Stimulated activated CD4-positive, alpha-beta T cell treated with anti-CD3 and anti-CD28 coated beads, Interleukin-1b, Interleukin-23, amount 100 ng/mL, for 48 hours (primary cell): ENCODE data around the gene SH2D1B.

ENCODE experiments used
- DNase-seq: peaks from one replicate; pipeline ENCODE4 v3.0.0-alpha.2; 2020

The SH2D1B gene

DNA sequence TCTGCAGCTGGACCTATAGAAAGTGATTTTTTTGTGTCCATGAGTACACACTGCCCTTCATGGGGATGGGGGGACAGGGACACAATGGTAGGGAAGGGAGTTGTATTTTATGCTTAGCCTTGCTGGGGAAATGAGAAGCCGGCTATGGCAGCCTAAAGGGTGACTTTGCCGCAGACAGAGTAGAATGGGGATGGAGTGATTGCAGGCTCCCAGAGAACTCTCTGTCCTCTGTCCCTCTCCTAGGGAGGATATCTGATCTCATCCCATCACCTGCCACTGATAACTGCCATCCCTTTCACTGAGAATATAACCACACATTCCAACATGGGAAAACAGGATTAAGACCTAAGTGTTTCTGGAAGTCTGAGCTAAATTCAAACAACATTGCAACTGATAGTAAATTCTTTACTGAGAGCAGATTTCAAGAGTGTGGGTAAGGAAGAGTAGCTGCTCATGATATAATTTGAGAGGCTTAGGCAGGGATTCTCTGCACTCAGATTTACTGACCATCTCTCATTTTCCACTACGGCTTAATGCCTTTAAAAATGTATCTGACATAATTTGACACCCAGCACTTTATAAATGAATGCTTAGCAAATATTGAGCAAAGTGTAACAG, 13.9 kb downstream of the SH2D1B start:
- DNase-seq: no peak

DNA sequence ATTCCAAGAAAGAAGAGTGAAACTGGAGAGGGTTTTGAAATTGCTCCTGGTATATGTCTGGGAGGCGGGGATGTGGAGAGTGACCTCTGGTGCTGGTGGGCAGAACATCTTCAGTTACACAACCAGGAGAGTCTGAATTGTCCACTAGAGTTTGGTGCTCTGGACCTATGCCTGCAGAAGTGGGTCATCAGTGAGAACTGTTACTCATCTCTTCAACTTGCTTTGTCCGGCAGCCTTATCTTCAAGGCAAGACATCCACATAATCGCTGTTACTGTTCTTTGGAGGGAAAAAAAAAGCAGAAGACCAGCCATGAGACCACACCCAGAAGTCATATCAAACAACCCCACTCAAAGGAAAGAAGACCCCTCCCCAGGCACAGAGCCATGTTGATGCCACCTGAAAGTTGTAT, 14.9 kb downstream of the SH2D1B start:
- no peak for DNase-seq

DNA sequence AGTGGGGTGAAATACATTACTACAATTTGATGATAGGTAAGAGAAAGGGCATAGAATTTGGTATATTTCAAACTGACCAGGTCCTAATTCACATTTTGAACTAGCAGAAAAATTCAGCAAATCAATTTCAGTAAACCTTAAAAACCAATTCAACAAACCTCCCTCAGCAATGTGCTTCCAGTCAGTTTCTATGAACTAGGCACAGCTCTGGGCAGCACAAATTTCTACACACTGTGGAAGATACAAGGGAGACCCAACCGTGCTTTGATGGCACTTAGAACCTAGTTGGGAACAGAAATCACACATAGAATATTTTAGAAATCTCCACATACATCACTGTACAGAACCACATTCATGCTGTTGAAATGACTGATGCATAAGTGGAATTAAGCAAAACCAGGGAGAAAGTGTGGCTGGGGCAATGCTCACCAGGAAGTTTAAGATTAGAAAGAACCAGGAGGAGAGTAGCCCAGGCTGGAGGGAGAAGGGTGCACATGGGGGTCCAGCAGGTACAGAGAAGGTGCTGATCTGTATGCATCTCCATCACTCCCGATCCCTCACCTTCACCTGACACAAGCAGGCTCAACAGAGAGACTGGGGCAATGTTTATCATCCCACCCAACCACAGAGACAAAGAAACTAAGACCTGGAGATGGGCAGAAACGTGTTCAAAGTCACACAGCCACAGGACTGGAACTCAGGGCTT, 15.6 kb downstream of the SH2D1B start:
- DNase-seq: no peak

DNA sequence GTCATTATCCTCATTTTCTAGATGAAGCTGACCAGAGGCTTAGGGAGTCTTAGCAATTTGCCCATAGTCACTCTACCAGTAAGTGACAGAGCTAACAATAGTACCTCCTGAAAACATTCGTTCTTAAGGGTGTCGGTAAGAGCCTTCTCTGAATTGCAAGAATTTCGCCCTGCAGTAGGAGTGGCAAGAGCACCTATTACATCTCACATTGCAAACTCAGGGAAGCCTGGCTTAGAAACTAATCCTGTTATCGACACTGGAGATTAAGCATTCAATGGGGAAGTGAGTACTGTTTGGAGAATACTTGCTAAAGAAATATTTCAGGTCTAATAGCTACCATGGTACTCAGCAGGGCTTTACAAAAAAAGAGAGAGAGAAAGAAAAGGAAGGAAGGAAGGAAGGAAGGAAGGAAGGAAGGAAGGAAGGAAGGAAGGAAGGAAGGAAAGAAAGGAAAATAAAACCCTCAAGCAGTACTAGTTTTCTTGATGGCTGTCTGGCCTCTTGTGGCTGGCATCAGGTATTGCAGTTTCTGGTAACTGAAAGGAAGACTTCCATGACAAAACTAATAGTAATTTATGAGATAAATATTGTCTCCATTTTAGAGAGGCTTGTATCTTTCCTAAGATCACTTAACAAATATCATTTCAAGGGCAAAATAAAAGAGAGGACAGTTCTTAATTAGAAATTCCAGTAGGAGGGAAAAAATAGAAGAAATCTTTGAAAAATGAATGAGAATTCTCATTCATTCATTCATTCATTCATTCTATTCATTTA, 20.0 kb downstream of the SH2D1B start:
- DNase-seq: no peak

DNA sequence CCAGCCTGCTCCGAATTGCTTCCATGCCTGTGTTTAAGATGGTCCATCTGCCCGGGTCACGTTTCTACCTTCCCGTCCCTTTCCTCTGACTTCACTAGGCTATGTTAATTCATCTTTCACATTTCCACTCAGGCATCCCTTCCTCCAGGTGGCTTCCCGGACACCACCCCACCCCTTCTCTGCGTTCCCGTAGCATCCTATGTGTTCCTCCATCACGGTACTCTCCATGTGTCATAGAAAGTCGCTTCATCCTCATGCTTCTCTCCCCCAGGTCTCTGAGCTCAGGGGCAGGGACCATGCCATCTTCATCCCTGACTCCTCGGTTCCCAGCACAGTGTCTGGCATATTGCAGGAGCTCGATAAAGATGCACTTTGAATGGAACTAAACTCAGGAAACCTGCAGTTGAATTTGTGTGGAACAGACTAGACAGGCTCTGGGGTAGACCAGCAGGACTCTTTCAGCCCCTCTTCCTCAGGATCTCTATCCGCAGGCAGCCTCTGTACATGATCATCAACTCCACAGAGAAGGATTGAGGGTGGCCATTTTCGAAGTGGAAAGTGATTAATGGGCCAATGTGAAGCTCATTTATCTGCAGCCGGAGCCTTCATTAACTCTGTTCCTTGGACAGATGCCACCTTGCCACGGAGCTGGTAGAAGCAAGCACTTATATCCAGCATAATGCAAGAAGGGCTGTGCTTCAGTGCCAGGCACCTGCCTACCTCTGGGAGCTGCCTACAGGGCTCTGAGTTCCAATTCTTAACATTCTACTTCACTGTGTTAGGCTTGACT, 21.3 kb downstream of the SH2D1B start:
- DNase-seq: no peak

GRCh38 chr1:162389971-162390370, 22.0 kb downstream of the SH2D1B start:
- DNase-seq: no peak

DNA sequence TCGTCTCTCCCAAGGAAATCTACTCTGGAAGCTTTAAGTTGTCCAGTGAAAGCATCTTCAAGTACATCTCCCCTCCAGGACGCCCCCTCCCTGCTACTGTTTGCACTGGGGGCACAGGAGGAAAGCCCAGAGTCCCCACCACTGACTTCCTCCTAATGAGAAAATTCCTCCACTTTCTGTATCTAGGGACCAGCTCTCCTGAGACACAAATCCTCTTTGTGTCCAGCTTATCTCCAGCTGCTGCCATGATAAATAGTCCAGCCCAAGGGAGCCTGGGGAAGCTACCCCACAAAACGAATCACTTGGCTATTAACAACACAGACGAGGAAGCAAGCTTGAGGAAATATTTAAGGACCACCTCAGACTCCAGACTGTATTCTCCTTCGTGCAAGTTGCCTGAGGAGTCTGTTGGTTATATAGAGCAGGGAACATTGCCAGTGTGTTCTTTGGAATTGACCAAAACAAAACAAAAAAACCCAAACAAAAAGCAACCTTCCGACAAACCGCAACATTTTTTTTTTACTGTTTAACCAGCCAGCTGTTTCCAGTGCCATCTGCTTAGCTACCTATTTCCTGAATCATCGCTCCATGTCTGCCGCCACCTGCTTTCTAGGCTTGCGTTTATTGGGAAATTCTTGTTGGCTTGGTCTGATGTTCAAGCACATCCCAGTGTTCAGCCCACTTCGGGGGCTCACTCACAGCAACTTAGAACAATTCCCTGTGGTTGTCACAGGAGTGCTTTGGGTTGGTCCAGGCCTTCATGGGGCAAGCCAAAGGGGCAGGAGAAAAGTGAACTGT, 22.7 kb downstream of the SH2D1B start:
- DNase-seq: no peak

DNA sequence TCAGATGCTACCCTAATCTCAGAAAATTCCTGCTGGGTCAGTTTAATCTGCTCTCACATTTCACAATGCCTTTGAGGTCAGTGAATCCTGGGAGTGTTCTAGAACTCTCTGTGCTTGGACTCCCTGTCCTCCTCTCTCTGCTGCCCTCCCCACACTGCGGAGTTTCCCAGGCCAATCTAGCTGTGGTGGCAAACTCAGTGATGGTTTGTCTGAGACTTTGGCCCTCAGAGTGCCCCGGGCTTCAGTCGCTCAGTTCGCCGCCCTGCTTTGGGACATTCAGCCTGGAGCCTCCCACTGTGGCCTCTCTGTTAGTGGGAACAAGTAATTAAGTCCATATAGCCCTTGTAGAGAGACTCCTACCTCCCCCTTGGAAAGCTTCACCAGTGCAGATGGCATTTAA, 23.3 kb downstream of the SH2D1B start:
- DNase-seq: no peak

DNA sequence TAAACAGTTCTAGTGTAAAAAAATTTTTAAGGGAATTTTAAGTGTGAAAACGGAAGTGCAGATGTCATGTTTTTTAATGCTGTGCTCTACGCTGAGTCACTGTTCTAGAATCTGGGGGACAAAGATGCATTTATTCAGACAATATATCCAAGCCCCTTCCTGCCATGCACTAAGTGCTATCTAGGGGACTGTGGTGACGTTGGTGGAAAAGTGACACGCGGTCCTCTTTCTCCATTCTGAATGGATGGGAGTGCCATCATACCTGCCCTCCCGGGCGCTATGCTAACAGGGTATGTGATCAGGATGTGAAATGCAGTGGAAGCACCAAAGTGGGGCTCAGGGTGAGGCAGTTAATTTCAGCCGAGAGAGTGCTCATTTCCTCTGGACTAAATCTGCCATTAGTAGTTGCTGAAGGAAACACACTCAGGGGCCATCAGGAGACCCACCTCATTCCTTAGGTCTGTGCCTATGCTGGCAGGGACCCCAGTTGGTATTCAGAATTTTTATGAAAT, 23.8 kb downstream of the SH2D1B start:
- no peak for DNase-seq

DNA sequence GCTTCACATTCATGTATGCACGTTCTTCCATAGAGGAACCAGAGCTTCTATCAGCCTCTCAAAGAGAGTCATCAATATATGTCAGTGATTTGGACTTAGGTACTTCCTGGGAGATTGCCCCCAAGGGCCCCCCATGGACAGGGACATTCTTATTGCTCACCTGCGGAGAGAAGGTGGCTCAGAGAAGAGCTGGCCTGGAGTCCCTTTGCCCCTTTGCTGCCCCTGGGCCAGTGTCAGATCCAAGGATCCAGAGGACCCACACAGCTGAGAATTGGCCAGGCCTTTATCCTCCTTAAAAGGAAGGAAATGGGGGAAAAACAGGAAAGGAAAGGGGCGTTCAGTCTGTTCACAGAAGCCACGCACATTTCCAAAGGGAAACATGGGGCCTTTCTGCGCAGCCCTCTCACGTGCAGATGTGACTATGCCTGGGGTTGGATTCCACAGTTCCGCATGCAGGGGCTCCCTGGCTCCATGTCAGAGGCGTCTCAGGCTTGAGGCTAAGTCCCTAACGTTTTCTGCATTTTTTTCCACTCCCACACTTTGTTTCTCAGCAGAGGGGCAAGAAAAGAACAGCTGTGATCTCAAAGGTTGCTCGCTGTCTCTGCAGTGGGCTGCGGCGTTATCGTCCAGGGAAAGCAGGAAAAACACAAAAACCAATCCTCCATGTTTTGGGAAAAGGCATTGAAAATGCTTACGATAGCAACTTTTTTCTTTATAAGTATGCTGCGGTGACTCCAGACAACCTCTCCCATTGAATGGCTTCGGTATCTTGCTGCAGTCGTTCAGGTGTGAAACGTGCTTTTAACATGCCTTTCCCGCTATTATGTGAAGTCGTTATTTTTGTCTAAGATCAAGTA, 24.5 kb downstream of the SH2D1B start:
- no peak for DNase-seq

- no peak for DNase-seq
These were observed 25.4 kb downstream of the SH2D1B start for GRCh38 chr1:162386292-162387225.

DNA sequence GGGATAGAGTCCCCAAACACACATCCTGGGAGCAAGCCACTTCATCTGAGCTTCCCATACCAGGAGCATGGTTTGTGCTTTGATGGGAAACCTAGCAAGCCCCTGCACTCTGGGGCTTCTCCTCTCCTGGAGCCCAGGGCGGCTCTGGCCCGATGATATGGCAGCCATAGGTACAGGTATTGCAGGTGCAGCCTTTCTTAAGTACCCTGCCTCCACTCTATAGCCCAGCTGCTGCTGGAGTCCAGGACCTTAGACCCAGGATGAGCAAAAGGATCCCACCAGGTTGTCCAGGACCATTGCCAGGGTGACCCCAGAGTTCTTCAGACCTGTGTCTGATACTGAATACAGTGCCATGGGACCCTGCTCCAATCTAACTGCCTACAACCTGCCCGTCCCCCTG, 26.2 kb downstream of the SH2D1B start:
- DNase-seq: no peak

GRCh38 chr1:162385280-162385623, 26.7 kb downstream of the SH2D1B start:
- no peak for DNase-seq

DNA sequence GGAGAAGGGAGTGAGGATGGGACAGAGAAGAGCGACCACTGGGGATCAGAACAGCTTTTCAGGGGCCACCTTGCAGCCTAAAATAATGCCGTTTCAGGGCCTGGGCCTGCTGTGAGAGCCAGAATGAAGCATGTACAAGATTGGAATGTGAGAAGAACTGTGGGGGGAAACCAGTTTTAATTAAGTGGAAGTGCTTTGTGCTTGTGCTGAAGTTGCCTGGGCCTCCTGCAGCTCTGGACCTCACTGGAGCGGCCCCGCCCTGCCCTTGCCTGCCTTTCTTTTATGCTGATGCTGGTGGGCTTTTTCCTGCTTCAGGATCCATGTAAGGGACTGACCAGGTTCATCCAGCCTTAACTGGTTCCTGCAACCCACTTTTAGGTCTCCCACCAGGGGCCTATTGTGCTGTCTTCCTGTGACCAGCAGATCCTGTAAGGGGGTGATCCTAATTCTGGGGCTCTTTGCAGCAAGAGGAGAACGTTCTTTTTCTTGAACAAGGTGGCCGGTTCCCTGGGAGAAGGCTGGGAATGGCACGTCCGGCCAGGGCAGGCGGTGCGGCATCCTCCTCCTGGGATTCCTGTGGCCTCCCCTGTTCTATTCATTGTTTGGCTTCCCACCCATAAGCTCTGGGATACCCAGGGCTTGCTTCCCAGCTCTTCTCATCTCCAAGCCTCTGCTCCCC, 27.2 kb downstream of the SH2D1B start:
- DNase-seq: no peak

DNA sequence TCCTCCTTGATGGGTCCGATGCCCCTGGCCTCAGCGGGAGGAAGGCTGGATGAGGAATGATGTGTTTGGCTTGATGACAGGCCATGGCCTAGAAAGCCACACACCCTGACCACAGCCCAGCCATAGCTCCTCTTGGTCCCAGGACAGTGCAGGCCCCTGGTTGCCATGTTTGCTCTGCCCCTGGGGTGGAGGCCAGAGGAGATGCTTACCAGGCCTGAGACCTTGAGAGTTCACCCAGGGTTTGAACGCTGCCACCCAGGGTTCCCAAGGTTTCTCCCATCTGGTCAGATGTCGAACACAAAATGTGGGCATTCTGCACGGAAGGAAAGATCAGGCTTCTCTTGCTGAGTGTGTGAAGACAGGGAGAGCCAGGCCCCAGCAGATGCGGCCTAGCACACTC, 27.8 kb downstream of the SH2D1B start:
- DNase-seq: no peak

- DNase-seq: no peak
These were observed 28.4 kb downstream of the SH2D1B start for GRCh38 chr1:162383516-162383915.

DNA sequence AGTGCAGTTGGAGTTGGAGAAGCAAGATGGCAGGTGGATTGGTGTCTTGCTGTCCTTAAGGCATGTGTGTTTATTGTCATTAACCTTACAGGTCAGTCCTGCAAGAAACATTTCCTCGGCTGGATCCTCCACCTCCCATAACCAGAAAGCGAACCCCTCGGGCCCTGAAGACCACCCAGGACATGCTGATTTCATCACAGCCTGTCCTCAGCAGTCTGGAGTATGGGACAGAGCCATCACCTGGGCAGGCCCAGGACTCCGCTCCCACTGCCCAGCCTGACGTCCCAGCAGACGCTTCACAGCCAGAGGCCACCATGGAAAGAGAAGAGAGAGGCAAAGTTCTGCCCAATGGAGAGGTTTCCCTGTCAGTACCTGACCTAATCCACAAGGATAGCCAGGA, 28.8 kb downstream of the SH2D1B start:
- DNase-seq: no peak

DNA sequence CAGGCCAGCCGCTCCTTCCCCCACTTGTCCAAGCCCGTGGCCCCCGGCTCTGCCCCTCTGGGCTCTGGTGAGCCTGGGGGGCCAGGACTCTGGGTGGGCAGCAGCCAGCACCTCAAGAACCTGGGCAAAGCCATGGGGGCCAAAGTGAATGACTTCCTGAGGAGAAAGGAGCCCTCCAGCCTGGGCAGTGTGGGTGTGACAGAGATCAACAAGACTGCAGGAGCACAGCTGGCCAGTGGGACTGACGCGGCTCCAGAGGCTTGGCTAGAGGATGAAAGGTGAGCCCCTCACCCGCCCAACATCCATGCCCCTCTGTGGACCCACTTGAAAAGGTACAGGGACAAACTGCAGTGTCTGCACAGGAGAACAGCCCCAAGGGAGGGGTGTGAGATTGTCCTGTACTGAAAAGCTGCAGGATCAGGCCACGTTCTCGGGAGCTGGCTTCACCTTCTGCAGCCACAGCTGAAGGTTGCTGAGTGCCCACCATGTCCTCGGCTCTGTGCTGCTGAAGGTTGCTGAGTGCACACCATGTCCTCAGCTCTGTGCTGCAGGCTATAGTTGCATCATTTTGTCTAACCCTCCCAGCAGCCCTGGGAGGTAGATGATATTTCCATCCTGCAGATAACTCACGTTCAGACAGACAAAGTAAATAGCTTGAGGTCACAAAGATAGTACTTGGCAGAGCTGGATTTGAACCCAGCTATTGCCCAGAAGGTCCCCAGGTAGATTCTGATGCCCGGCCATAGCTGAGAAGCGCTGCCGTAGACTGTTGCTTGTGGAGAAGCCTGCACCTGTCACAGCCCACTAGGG, 29.8 kb downstream of the SH2D1B start:
- no peak for DNase-seq

GRCh38 chr1:162381383-162381782, 30.6 kb downstream of the SH2D1B start, which contains the start of gene C1orf226:
TSS of gene C1orf226 (plus strand) at chr1:162381728. CDS start at chr1:162381902, 174 bp downstream.
- DNase-seq: no peak
